Right lobe of liver (tissue), 6 donors: ENCODE measurements around the gene EPHA7. TPM values are rescaled to one million over a fixed set of nuclear protein-coding genes. Genes with fewer than 3 reads are reported as not detected.

Experiments
- ATAC-seq, 4 donors: fragments of 200-7000 bp; cut with Tn5 transposase; one replicate each; pipeline ENCODE4 v1.9.1; 2020; ENCODE audit warnings: mild to moderate bottlenecking in 4 of 4, moderate library complexity in 4 of 4
- DNase-seq, 3 donors: peaks; one replicate each; pipeline ENCODE4 v3.0.0-alpha.2; 2020
- H3K27ac ChIP-seq, 3 donors: fragments of 200-600 bp; one replicate each; pipeline ENCODE4 v1.8.0; 2022
- H3K27me3 ChIP-seq, 2 donors: fragments of 200-600 bp; one replicate each; pipeline ENCODE4 v1.8.0; 2022
- H3K36me3 ChIP-seq, 4 donors: fragments of 200-600 bp; sonication (generic) in 1 of 4; one replicate each; pipeline versions ENCODE4 v1.5.1 to v1.8.0; 2017 to 2022; ENCODE audit warnings: control low read depth in 1 of 4
- H3K4me1 ChIP-seq, 4 donors: fragments of 200-600 bp; sonication (generic) in 1 of 4; one replicate each; pipeline versions ENCODE4 v1.5.1 to v1.8.0; 2017 to 2022; ENCODE audit warnings: control low read depth in 1 of 4
- H3K4me3 ChIP-seq, 3 donors: fragments of 200-600 bp; one replicate each; pipeline ENCODE4 v1.8.0; 2022
- H3K9me3 ChIP-seq, 4 donors: fragments of 200-600 bp; sonication (generic) in 1 of 4; one replicate each; pipeline versions ENCODE4 v1.5.1 to v1.8.0; 2017 to 2022; ENCODE audit warnings: control low read depth in 1 of 4
- CTCF ChIP-seq, 4 donors: fragments of 200-600 bp in 3 of 4; fragments of 450-650 bp in 1 of 4; IDR thresholded peaks; one replicate each; pipeline versions ENCODE4 v1.5.1 to v1.8.0; 2016 to 2022; ENCODE audit warnings: antibody characterized with exemption in 4 of 4, mild to moderate bottlenecking in 2 of 4
- POLR2A ChIP-seq: fragments of 450-650 bp; IDR thresholded peaks from one replicate; pipeline ENCODE4 v1.6.1; 2017; ENCODE audit warnings: antibody characterized with exemption, mild to moderate bottlenecking
- WGBS: methylation state at CpG from one replicate; pipeline ENCODE4 v1.1.6; 2018; ENCODE audit warnings: low coverage, low lambda C conversion rate; ENCODE audit not compliant: insufficient coverage; ENCODE audit errors: missing lambda C conversion rate; 5-methylcytosine and 5-hydroxymethylcytosine counted together
- intact Hi-C, 2 donors: fragments of 100-400 bp; cut with DNase I; formaldehyde crosslinking; loops; one replicate each; pipeline versions ENCODE4 v1.11.2 to v1.14.1; 2022
- total RNA-seq, 6 experiments: library from RNA; depleted of rRNA in 2 of 6; stranded (reverse); fragments of >200 nt in 2 of 6; fragmentation: NEBNext Ultra II Directional in 3 of 6; extraction: Animal tissue kit (Norgen Biotek cat#: 25700) in 3 of 6; gene quantifications; one replicate each; pipeline versions ENCODE4 v1.1.0 to v1.2.4, GENCODE V29; 2016 to 2023
- donor health status: DM: no; HTN: yes; CAD: no.
- donor health status: DM: no; HTN: no; CAD: no.
- donor health status: DM: no; HTN: no; CAD: no.
- donor health status: DM: no; HTN: yes; CAD: no.
- donor health status: DM: no; HTN: yes; CAD: no.

Gene EPHA7
- total RNA-seq, 6 experiments from 2014 or later: 0.04 TPM; not detected in 5

- intact Hi-C loops: no loop called here
- ATAC-seq (no peak), DNase-seq (no peak)
- H3K27ac ChIP-seq: no peak overlapping the region
- WGBS: 84% methylated on average over 1 of the region's 1 CpG
- H3K4me1 ChIP-seq: no peaks in the 10 kb centered on the region
- no peaks in the 10 kb centered on the region for H3K9me3 ChIP-seq
- no peaks in the 10 kb centered on the region for H3K36me3 ChIP-seq
- no peak overlapping the region for H3K4me3 ChIP-seq
- no peak for TF ChIP-seq POLR2A
- no peak for TF ChIP-seq CTCF (IDR thresholded peaks at IDR 0.05)
- H3K27me3 ChIP-seq: no peaks in the 10 kb centered on the region
Measured at GRCh38 chr6:93407186-93407585, 12.2 kb downstream of the EPHA7 start.

GRCh38 chr6:93403390-93403789, 16.0 kb downstream of the EPHA7 start:
- no peaks in the 10 kb centered on the region for H3K27me3 ChIP-seq
- H3K4me3 ChIP-seq: no peak overlapping the region
- no peak for ATAC-seq
- no peak overlapping the region for H3K27ac ChIP-seq
- TF ChIP-seq POLR2A: no peak
- no peak for TF ChIP-seq CTCF (IDR thresholded peaks at IDR 0.05)
- intact Hi-C loops: no loop called here
- no peaks in the 10 kb centered on the region for H3K4me1 ChIP-seq
- DNase-seq: no peak
- WGBS: 74% methylated on average over 3 of the region's 3 CpGs
- no peaks in the 10 kb centered on the region for H3K36me3 ChIP-seq
- H3K9me3 ChIP-seq: no peaks in the 10 kb centered on the region

GRCh38 chr6:93398723-93399122, 20.6 kb downstream of the EPHA7 start:
- Histone ChIP-seq H3K27ac (no peak overlapping the region), H3K36me3 (no peaks in the 10 kb centered on the region), H3K9me3 (no peaks in the 10 kb centered on the region), H3K4me1 (no peaks in the 10 kb centered on the region), H3K27me3 (no peaks in the 10 kb centered on the region), H3K4me3 (no peak overlapping the region)
- DNase-seq (no peak), ATAC-seq (no peak)
- intact Hi-C loops: no loop called here
- 0% methylated on average over 1 of the region's 1 CpG for WGBS
- TF ChIP-seq POLR2A (no peak), CTCF (IDR thresholded peaks at IDR 0.05) (no peak)

GRCh38 chr6:93394471-93394870, 24.9 kb downstream of the EPHA7 start:
- DNase-seq: no peak
- no peak for ATAC-seq
- Histone ChIP-seq H3K4me3 (no peak overlapping the region), H3K27me3 (no peaks in the 10 kb centered on the region), H3K27ac (no peak overlapping the region), H3K4me1 (no peaks in the 10 kb centered on the region), H3K9me3 (no peaks in the 10 kb centered on the region), H3K36me3 (no peaks in the 10 kb centered on the region)
- WGBS: 63% methylated on average over 2 of the region's 2 CpGs
- intact Hi-C loops: no loop called here
- TF ChIP-seq CTCF (IDR thresholded peaks at IDR 0.05) (no peak), POLR2A (no peak)

- no peak for ATAC-seq
- no peaks in the 10 kb centered on the region for H3K9me3 ChIP-seq
- H3K27me3 ChIP-seq: no peaks in the 10 kb centered on the region
- intact Hi-C loops: no loop called here
- H3K4me1 ChIP-seq: no peaks in the 10 kb centered on the region
- 41% methylated on average over 3 of the region's 3 CpGs for WGBS
- no peak for DNase-seq
- no peak overlapping the region for H3K4me3 ChIP-seq
- no peaks in the 10 kb centered on the region for H3K36me3 ChIP-seq
- no peak for TF ChIP-seq CTCF (IDR thresholded peaks at IDR 0.05)
- no peak for TF ChIP-seq POLR2A
- no peak overlapping the region for H3K27ac ChIP-seq
Measured at GRCh38 chr6:93393554-93394074, 25.7 kb downstream of the EPHA7 start.
